NOMO-1 (cell line): ENCODE results near the gene ATP2C2.
A peak's percentile ranks its signal among the peaks of the same experiment; 100 is the strongest.
"Not testable (repeated sequence)": the region's sequence is repeated elsewhere in the genome, so short reads cannot be mapped to it uniquely, and the experiment has no call there.

Experiments used
- DNase-seq, 2 experiments: peaks; one replicate each; lab custom pipeline; 2025; ENCODE audit not compliant: unreplicated experiment in 2 of 2; lab: John Stamatoyannopoulos, UW

The ATP2C2 gene

GRCh38 chr16:84339311-84339710, 29.0 kb upstream of the ATP2C2 start:
- no peak for DNase-seq

- no peak for DNase-seq
Observed at GRCh38 chr16:84339766-84340165, 28.6 kb upstream of the ATP2C2 start.

GRCh38 chr16:84340325-84341040, 27.9 kb upstream of the ATP2C2 start:
- DNase-seq, result no peak

GRCh38 chr16:84341528-84342295, 26.6 kb upstream of the ATP2C2 start:
- no peak for DNase-seq

GRCh38 chr16:84343800-84344199, 24.5 kb upstream of the ATP2C2 start:
- not testable (repeated sequence) for DNase-seq

- no peak for DNase-seq
Observed at GRCh38 chr16:84344781-84345180, 23.6 kb upstream of the ATP2C2 start.

- DNase-seq, result no peak
Observed at GRCh38 chr16:84347161-84347560, 21.2 kb upstream of the ATP2C2 start.

- no peak for DNase-seq
Observed at GRCh38 chr16:84348386-84348888, 19.9 kb upstream of the ATP2C2 start.

GRCh38 chr16:84349862-84350684, 18.3 kb upstream of the ATP2C2 start:
- DNase-seq, result no peak

- DNase-seq, result no peak
Observed at GRCh38 chr16:84350685-84351400, 17.5 kb upstream of the ATP2C2 start.

GRCh38 chr16:84351630-84352029, 16.7 kb upstream of the ATP2C2 start:
- no peak for DNase-seq

GRCh38 chr16:84354306-84354705, 14.0 kb upstream of the ATP2C2 start:
- no peak for DNase-seq

GRCh38 chr16:84355149-84355548, 13.2 kb upstream of the ATP2C2 start:
- no peak for DNase-seq

GRCh38 chr16:84356176-84356575, 12.2 kb upstream of the ATP2C2 start:
- DNase-seq, result no peak

GRCh38 chr16:84356591-84357116, 11.7 kb upstream of the ATP2C2 start:
- no peak for DNase-seq

- DNase-seq, result peak; percentile 91 to 95
Observed at GRCh38 chr16:84357191-84357651, 11.1 kb upstream of the ATP2C2 start.

- no peak for DNase-seq
Observed at GRCh38 chr16:84358601-84359295, 9.6 kb upstream of the ATP2C2 start.

GRCh38 chr16:84359326-84359725, 9.0 kb upstream of the ATP2C2 start:
- DNase-seq, result no peak

- DNase-seq, result no peak
Observed at GRCh38 chr16:84360170-84360569, 8.2 kb upstream of the ATP2C2 start.

- no peak for DNase-seq
Observed at GRCh38 chr16:84360748-84361147, 7.6 kb upstream of the ATP2C2 start.
